KMS-11 (cell line): Measurements from ENCODE around the gene RPS6KA2.

Experiments
- H2AFZ ChIP-seq: fragments of 200-600 bp; sonication (generic); 2 replicates; pipeline ENCODE4 v1.6.1; 2016; ENCODE audit warnings: antibody characterized with exemption, mixed run types, low read depth
- H3K27ac ChIP-seq: fragments of 200-600 bp; sonication (generic); 2 replicates; pipeline ENCODE4 v1.6.1; 2016; ENCODE audit warnings: mild to moderate bottlenecking, mixed run types
- H3K27me3 ChIP-seq: fragments of 200-600 bp; sonication (generic); 2 replicates; pipeline ENCODE4 v1.6.1; 2017; ENCODE audit warnings: mild to moderate bottlenecking, low read depth, mixed run types, moderate library complexity; ENCODE audit not compliant: insufficient read depth
- H3K36me3 ChIP-seq: fragments of 200-600 bp; sonication (generic); 2 replicates; pipeline ENCODE4 v1.6.1; 2017; ENCODE audit warnings: mild to moderate bottlenecking, mixed run types; ENCODE audit not compliant: insufficient read depth
- H3K4me1 ChIP-seq: fragments of 200-600 bp; sonication (generic); 2 replicates; pipeline ENCODE4 v1.6.1; 2016; ENCODE audit warnings: mild to moderate bottlenecking, low read depth, mixed run types; ENCODE audit not compliant: poor library complexity, severe bottlenecking
- H3K4me2 ChIP-seq: fragments of 200-600 bp; sonication (generic); 2 replicates; pipeline ENCODE4 v1.7.0; 2016; ENCODE audit warnings: mild to moderate bottlenecking, mixed run types
- H3K4me3 ChIP-seq: fragments of 200-600 bp; sonication (generic); IDR thresholded peaks from 2 replicates; pipeline ENCODE4 v1.6.1; 2017; ENCODE audit warnings: low read depth, low read length, mixed read lengths; ENCODE audit not compliant: insufficient read depth
- H3K79me2 ChIP-seq: fragments of 200-600 bp; sonication (generic); 2 replicates; pipeline ENCODE4 v1.6.1; 2016; ENCODE audit warnings: low read depth, mixed run types; ENCODE audit not compliant: insufficient read depth
- H3K9ac ChIP-seq: fragments of 200-600 bp; sonication (generic); 2 replicates; pipeline ENCODE4 v1.6.1; 2016; ENCODE audit warnings: mild to moderate bottlenecking, mixed run types
- H4K20me1 ChIP-seq: fragments of 200-600 bp; sonication (generic); 2 replicates; pipeline ENCODE4 v1.6.1; 2016; ENCODE audit warnings: mild to moderate bottlenecking, mixed run types; ENCODE audit not compliant: insufficient read depth
- CTCF ChIP-seq: fragments of 200-600 bp; sonication (generic); conservative IDR thresholded peaks from 2 replicates; pipeline ENCODE4 v1.6.1; 2017; ENCODE audit warnings: low read depth, mild to moderate bottlenecking, antibody characterized with exemption, low read length, moderate library complexity, mixed read lengths

The RPS6KA2 gene

GRCh38 chr6:166546653-166547052 is 80.4 kb downstream of the RPS6KA2 start:
- no peaks in the 10 kb centered on the region for H3K27me3 ChIP-seq
- H2AFZ ChIP-seq: no peak overlapping the region
- TF ChIP-seq CTCF: no peak
- H3K9ac ChIP-seq: no peak overlapping the region
- no peaks in the 10 kb centered on the region for H3K36me3 ChIP-seq
- H3K27ac ChIP-seq: no peak overlapping the region
- no peaks in the 10 kb centered on the region for H3K4me1 ChIP-seq
- H4K20me1 ChIP-seq: no peaks in the 10 kb centered on the region
- no peak overlapping the region for H3K4me2 ChIP-seq
- no peak overlapping the region for H3K4me3 ChIP-seq
- H3K79me2 ChIP-seq: no peaks in the 10 kb centered on the region

GRCh38 chr6:166545156-166546034 is 81.7 kb downstream of the RPS6KA2 start:
- no peak overlapping the region for H3K4me2 ChIP-seq
- H3K4me1 ChIP-seq: peaks cover 3% of the 10 kb centered on the region
- no peak overlapping the region for H2AFZ ChIP-seq
- H3K27ac ChIP-seq: no peak overlapping the region
- no peak overlapping the region for H3K9ac ChIP-seq
- H3K36me3 ChIP-seq: no peaks in the 10 kb centered on the region
- no peak overlapping the region for H3K4me3 ChIP-seq
- no peaks in the 10 kb centered on the region for H3K79me2 ChIP-seq
- no peak for TF ChIP-seq CTCF
- no peaks in the 10 kb centered on the region for H3K27me3 ChIP-seq
- no peaks in the 10 kb centered on the region for H4K20me1 ChIP-seq

GRCh38 chr6:166544296-166544605 is 82.8 kb downstream of the RPS6KA2 start:
- no peak overlapping the region for H3K9ac ChIP-seq
- no peak for TF ChIP-seq CTCF
- no peaks in the 10 kb centered on the region for H3K27me3 ChIP-seq
- H3K4me2 ChIP-seq: no peak overlapping the region
- H3K36me3 ChIP-seq: no peaks in the 10 kb centered on the region
- no peaks in the 10 kb centered on the region for H4K20me1 ChIP-seq
- H3K27ac ChIP-seq: no peak overlapping the region
- peaks cover 5% of the 10 kb centered on the region for H3K4me1 ChIP-seq
- H2AFZ ChIP-seq: no peak overlapping the region
- H3K4me3 ChIP-seq: no peak overlapping the region
- H3K79me2 ChIP-seq: no peaks in the 10 kb centered on the region

GRCh38 chr6:166543603-166544295 is 83.3 kb downstream of the RPS6KA2 start:
- H3K27ac ChIP-seq: no peak overlapping the region
- no peak for TF ChIP-seq CTCF
- no peaks in the 10 kb centered on the region for H4K20me1 ChIP-seq
- H3K4me1 ChIP-seq: peaks cover 5% of the 10 kb centered on the region
- H3K4me2 ChIP-seq: no peak overlapping the region
- no peak overlapping the region for H3K9ac ChIP-seq
- no peaks in the 10 kb centered on the region for H3K27me3 ChIP-seq
- no peaks in the 10 kb centered on the region for H3K36me3 ChIP-seq
- H2AFZ ChIP-seq: no peak overlapping the region
- no peaks in the 10 kb centered on the region for H3K79me2 ChIP-seq
- H3K4me3 ChIP-seq: no peak overlapping the region
